BJ (cell line): ENCODE data around the gene PLIN1. TPM values are rescaled to one million over a fixed set of nuclear protein-coding genes. Genes with fewer than 3 reads are reported as not detected.

Source experiments
- CTCF ChIA-PET: fragments of 350-600 bp; formaldehyde crosslinking; extraction: SDS; loops from one replicate; lab custom pipeline; 2021; ENCODE audit warnings: antibody characterized with exemption, inconsistent platforms; lab: Yijun Ruan, JAX
- POLR2A ChIA-PET: fragments of 300-600 bp; sonication (Branson Sonifier 250); formaldehyde crosslinking; extraction: SDS; loops from one replicate; lab custom pipeline; 2021; ENCODE audit warnings: antibody characterized with exemption; lab: Charles Lee
- DNase-seq: peaks from one replicate; pipeline ENCODE4 v3.0.0-alpha.2; 2011; ENCODE audit warnings: low read depth
- H3K27me3 ChIP-seq: 2 replicates; pipeline ENCODE4 v1.6.0; 2011; ENCODE audit warnings: low read length; ENCODE audit not compliant: control insufficient read depth, insufficient read depth
- H3K36me3 ChIP-seq: 2 replicates; pipeline ENCODE4 v1.5.1; 2011; ENCODE audit warnings: low read length; ENCODE audit not compliant: control insufficient read depth, insufficient read depth
- H3K4me3 ChIP-seq: 2 replicates; pipeline ENCODE4 v1.5.1; 2011; ENCODE audit warnings: low read depth, mild to moderate bottlenecking, control low read depth, low read length
- CTCF ChIP-seq: IDR thresholded peaks from 2 replicates; pipeline ENCODE4 v1.5.1; 2011; ENCODE audit warnings: low read depth, mild to moderate bottlenecking, control low read depth, inconsistent platforms, low read length, moderate library complexity; ENCODE audit not compliant: insufficient read depth
- polyA plus RNA-seq: library from polyadenylated mRNA; depleted of rRNA; stranded (reverse); fragments of >200 nt; gene quantifications from 2 replicates; pipeline ENCODE4 v1.2.3, GENCODE V29; 2011

PLIN1 gene
- polyA plus RNA-seq, 1 experiment, result 0.06 TPM

GRCh38 chr15:89632563-89633430 is 46.4 kb downstream of the PLIN1 start:
- Histone ChIP-seq H3K4me3 (no peak overlapping the region), H3K27me3 (no peaks in the 10 kb centered on the region), H3K36me3 (peaks cover 45% of the 10 kb centered on the region)
- ChIA-PET POLR2A (no interaction called here), CTCF (interaction anchor here (1.2 kb wide), 1 partner anchor 15 kb away, joined by 3 read pairs; no protein-coding TSS in a partner anchor)
- DNase-seq, result no peak
- no peak for TF ChIP-seq CTCF

GRCh38 chr15:89631902-89632264 is 47.3 kb downstream of the PLIN1 start:
- CTCF ChIA-PET, result no interaction called here
- Histone ChIP-seq H3K27me3 (no peaks in the 10 kb centered on the region), H3K4me3 (no peak overlapping the region), H3K36me3 (peaks cover 48% of the 10 kb centered on the region)
- DNase-seq, result no peak
- POLR2A ChIA-PET, result no interaction called here
- no peak for TF ChIP-seq CTCF

- Histone ChIP-seq H3K36me3 (peaks cover 48% of the 10 kb centered on the region), H3K27me3 (no peaks in the 10 kb centered on the region), H3K4me3 (no peak overlapping the region)
- ChIA-PET CTCF (interaction anchor here (0.7 kb wide), 1 partner anchor 16 kb away, joined by 3 read pairs; no protein-coding TSS in a partner anchor), POLR2A (no interaction called here)
- DNase-seq, result no peak
- TF ChIP-seq CTCF, result no peak
Observed at GRCh38 chr15:89630974-89631901, 47.9 kb downstream of the PLIN1 start.

- H3K4me3 ChIP-seq, result no peak overlapping the region
- peaks cover 53% of the 10 kb centered on the region for H3K36me3 ChIP-seq
- H3K27me3 ChIP-seq, result no peaks in the 10 kb centered on the region
- POLR2A ChIA-PET, result no interaction called here
- CTCF ChIA-PET, result no interaction called here
- TF ChIP-seq CTCF, result no peak
- DNase-seq, result no peak
Observed at GRCh38 chr15:89630260-89630659, 48.9 kb downstream of the PLIN1 start.

GRCh38 chr15:89629829-89630228 is 49.3 kb downstream of the PLIN1 start:
- DNase-seq, result no peak
- CTCF ChIA-PET, result no interaction called here
- TF ChIP-seq CTCF, result no peak
- no peaks in the 10 kb centered on the region for H3K27me3 ChIP-seq
- H3K36me3 ChIP-seq, result peaks cover 57% of the 10 kb centered on the region
- POLR2A ChIA-PET, result no interaction called here
- no peak overlapping the region for H3K4me3 ChIP-seq
